Mesothelial cell of epicardium (in vitro differentiated cells): ENCODE data around the gene AUNIP. TPM values are rescaled to one million over a fixed set of nuclear protein-coding genes. Genes with fewer than 3 reads are reported as not detected.

Experiments used
- DNase-seq, 2 experiments: peaks; one replicate each; pipeline ENCODE4 v3.0.0; 2021; ENCODE audit warnings: low spot score in 2 of 2; ENCODE audit not compliant: unreplicated experiment in 2 of 2
- H3K27ac Mint-ChIP-seq: 2 replicates; pipeline ENCODE4 v1.8.0; 2021; ENCODE audit warnings: mixed read lengths
- H3K27me3 Mint-ChIP-seq: 2 replicates; pipeline ENCODE4 v1.8.0; 2021; ENCODE audit warnings: low read depth, mixed read lengths
- H3K36me3 Mint-ChIP-seq: 2 replicates; pipeline ENCODE4 v1.8.0; 2021; ENCODE audit warnings: mixed read lengths
- H3K4me1 Mint-ChIP-seq: 2 replicates; pipeline ENCODE4 v1.8.0; 2021; ENCODE audit warnings: mixed read lengths
- H3K4me3 Mint-ChIP-seq: 2 replicates; pipeline ENCODE4 v1.8.0; 2021; ENCODE audit warnings: mild to moderate bottlenecking, moderate library complexity, mixed read lengths
- H3K9me3 Mint-ChIP-seq: 2 replicates; pipeline ENCODE4 v1.8.0; 2021; ENCODE audit warnings: mixed read lengths
- CTCF ChIP-seq: fragments of 200-600 bp; sonication (generic); IDR thresholded peaks from one replicate; pipeline ENCODE4 v1.5.0; 2021; ENCODE audit warnings: antibody characterized with exemption; ENCODE audit not compliant: unreplicated experiment
- total RNA-seq: library from RNA; stranded (reverse); gene quantifications from 3 replicates; pipeline ENCODE4 v1.2.1, GENCODE V29; 2021

The AUNIP gene
- total RNA-seq, 1 donor from 2014 or later: 2.7 TPM

GRCh38 chr1:25804244-25804963 lies 54.9 kb downstream of the AUNIP start:
- H3K4me1 Mint-ChIP-seq: peaks cover 14% of the 10 kb centered on the region
- H3K36me3 Mint-ChIP-seq: peaks cover 7% of the 10 kb centered on the region
- H3K27ac Mint-ChIP-seq: no peak overlapping the region
- TF ChIP-seq CTCF: no peak
- no peak overlapping the region for H3K4me3 Mint-ChIP-seq
- DNase-seq: no peak
- H3K9me3 Mint-ChIP-seq: no peaks in the 10 kb centered on the region
- no peaks in the 10 kb centered on the region for H3K27me3 Mint-ChIP-seq

- TF ChIP-seq CTCF: no peak
- no peak overlapping the region for H3K27ac Mint-ChIP-seq
- H3K36me3 Mint-ChIP-seq: peaks cover 7% of the 10 kb centered on the region
- no peak overlapping the region for H3K4me3 Mint-ChIP-seq
- peaks cover 17% of the 10 kb centered on the region for H3K4me1 Mint-ChIP-seq
- no peaks in the 10 kb centered on the region for H3K27me3 Mint-ChIP-seq
- H3K9me3 Mint-ChIP-seq: no peaks in the 10 kb centered on the region
- no peak for DNase-seq
Observed at GRCh38 chr1:25803368-25803767, 55.9 kb downstream of the AUNIP start.

GRCh38 chr1:25802915-25803314 lies 56.3 kb downstream of the AUNIP start:
- Mint-ChIP-seq H3K4me3 (no peak overlapping the region), H3K9me3 (no peaks in the 10 kb centered on the region), H3K4me1 (peaks cover 18% of the 10 kb centered on the region), H3K36me3 (peaks cover 7% of the 10 kb centered on the region), H3K27me3 (no peaks in the 10 kb centered on the region), H3K27ac (no peak overlapping the region)
- no peak for DNase-seq
- no peak for TF ChIP-seq CTCF

GRCh38 chr1:25800703-25801377 lies 58.4 kb downstream of the AUNIP start:
- no peak for TF ChIP-seq CTCF
- H3K27me3 Mint-ChIP-seq: peaks cover 8% of the 10 kb centered on the region
- H3K27ac Mint-ChIP-seq: peak overlapping the region; percentile 50
- peaks cover 21% of the 10 kb centered on the region for H3K4me1 Mint-ChIP-seq
- no peak for DNase-seq
- H3K4me3 Mint-ChIP-seq: peak overlapping the region; percentile 79
- no peaks in the 10 kb centered on the region for H3K9me3 Mint-ChIP-seq
- H3K36me3 Mint-ChIP-seq: peaks cover 2% of the 10 kb centered on the region

- H3K36me3 Mint-ChIP-seq: no peaks in the 10 kb centered on the region
- peaks cover 24% of the 10 kb centered on the region for H3K4me1 Mint-ChIP-seq
- peak within 1 kb of the TSS; percentile 79 for H3K4me3 Mint-ChIP-seq
- no peaks in the 10 kb centered on the region for H3K9me3 Mint-ChIP-seq
- no peak for TF ChIP-seq CTCF
- H3K27me3 Mint-ChIP-seq: peaks cover 8% of the 10 kb centered on the region
- DNase-seq: no peak
- peak within 1 kb of the TSS; percentile 50 for H3K27ac Mint-ChIP-seq
Observed at GRCh38 chr1:25799935-25800702, 59.1 kb downstream of the AUNIP start, which contains the start of gene SELENON. Gene SELENON (plus strand): TSS chr1:25800193. CDS start chr1:25800231, 38 bp downstream.
